Stimulated activated CD8-positive, alpha-beta memory T cell treated with anti-CD3 and anti-CD28 coated beads, Interleukin-12 subunit alpha, Interleukin-12 subunit beta, amount 100 ng/mL, for 1 hour (primary cell): Measurements from ENCODE around the gene NME7.
"Not testable (repeated sequence)": the region's sequence is repeated elsewhere in the genome, so short reads cannot be mapped to it uniquely, and the experiment has no call there.

ENCODE experiments used
- DNase-seq: peaks from one replicate; pipeline ENCODE4 v3.0.0-alpha.2; 2020; ENCODE audit warnings: low read depth

NME7 gene

GRCh38 chr1:169125597-169125996 is 242.0 kb downstream of the NME7 start:
- not testable (repeated sequence) for DNase-seq

GRCh38 chr1:169124459-169124858 is 243.1 kb downstream of the NME7 start:
- no peak for DNase-seq

GRCh38 chr1:169122976-169123375 is 244.6 kb downstream of the NME7 start:
- no peak for DNase-seq

- DNase-seq, result no peak
These were observed 246.3 kb downstream of the NME7 start for GRCh38 chr1:169121146-169121923.

GRCh38 chr1:169120066-169120465 is 247.5 kb downstream of the NME7 start:
- DNase-seq, result no peak

- no peak for DNase-seq
These were observed 248.2 kb downstream of the NME7 start for GRCh38 chr1:169119405-169119804.

- no peak for DNase-seq
These were observed 249.4 kb downstream of the NME7 start for GRCh38 chr1:169118227-169118626.

GRCh38 chr1:169117599-169117998 is 250.0 kb downstream of the NME7 start:
- DNase-seq, result no peak

- no peak for DNase-seq
These were observed 250.6 kb downstream of the NME7 start for GRCh38 chr1:169117014-169117413.

GRCh38 chr1:169115891-169116585 is 251.6 kb downstream of the NME7 start:
- DNase-seq, result no peak

GRCh38 chr1:169113613-169114119 is 253.9 kb downstream of the NME7 start:
- DNase-seq, result no peak

- DNase-seq, result no peak
These were observed 255.4 kb downstream of the NME7 start for GRCh38 chr1:169112241-169112640.

- no peak for DNase-seq
These were observed 256.1 kb downstream of the NME7 start for GRCh38 chr1:169111472-169111871.

GRCh38 chr1:169110689-169111447 is 256.7 kb downstream of the NME7 start:
- no peak for DNase-seq

- no peak for DNase-seq
These were observed 257.4 kb downstream of the NME7 start for GRCh38 chr1:169110236-169110635.

GRCh38 chr1:169109561-169110134 is 257.9 kb downstream of the NME7 start:
- DNase-seq, result no peak

GRCh38 chr1:169108863-169109560 is 258.6 kb downstream of the NME7 start:
- no peak for DNase-seq

GRCh38 chr1:169108223-169108622 is 259.4 kb downstream of the NME7 start:
- no peak for DNase-seq

- no peak for DNase-seq
These were observed 259.9 kb downstream of the NME7 start for GRCh38 chr1:169107603-169108208.

GRCh38 chr1:169106921-169107602 is 260.5 kb downstream of the NME7 start:
- no peak for DNase-seq
